NOMO-1 treated with dmso at 0.1 percent for 144 hours (cell line): ENCODE results near the gene ARFGAP2.
A peak's percentile ranks its signal among the peaks of the same experiment; 100 is the strongest.

ENCODE experiments used
- DNase-seq: peaks from one replicate; lab custom pipeline; 2025; ENCODE audit not compliant: unreplicated experiment; lab: John Stamatoyannopoulos, UW

The ARFGAP2 gene

GRCh38 chr11:47171856-47172255, 4.8 kb downstream of the ARFGAP2 start:
- DNase-seq: no peak

- DNase-seq: no peak
These were observed 5.4 kb downstream of the ARFGAP2 start for GRCh38 chr11:47171061-47171838.

- no peak for DNase-seq
These were observed 10.3 kb downstream of the ARFGAP2 start for GRCh38 chr11:47166368-47166767.

- no peak for DNase-seq
These were observed 11.3 kb downstream of the ARFGAP2 start for GRCh38 chr11:47165253-47165840.

- no peak for DNase-seq
These were observed 12.4 kb downstream of the ARFGAP2 start for GRCh38 chr11:47164321-47164720.

- no peak for DNase-seq
These were observed 12.8 kb downstream of the ARFGAP2 start for GRCh38 chr11:47163898-47164297.

GRCh38 chr11:47163193-47163592, 13.5 kb downstream of the ARFGAP2 start:
- DNase-seq: no peak

GRCh38 chr11:47162426-47162825, 14.3 kb downstream of the ARFGAP2 start:
- no peak for DNase-seq

- DNase-seq: no peak
These were observed 14.8 kb downstream of the ARFGAP2 start for GRCh38 chr11:47161890-47162289.

GRCh38 chr11:47161134-47161854, 15.4 kb downstream of the ARFGAP2 start:
- peak; percentile 42 for DNase-seq

- DNase-seq: no peak
These were observed 15.9 kb downstream of the ARFGAP2 start for GRCh38 chr11:47160753-47161133.

GRCh38 chr11:47158242-47158641, 18.4 kb downstream of the ARFGAP2 start:
- DNase-seq: no peak

GRCh38 chr11:47157805-47158204, 18.9 kb downstream of the ARFGAP2 start:
- no peak for DNase-seq

- DNase-seq: no peak
These were observed 19.7 kb downstream of the ARFGAP2 start for GRCh38 chr11:47156951-47157350.

- no peak for DNase-seq
These were observed 20.3 kb downstream of the ARFGAP2 start for GRCh38 chr11:47156333-47156732.

- no peak for DNase-seq
These were observed 20.8 kb downstream of the ARFGAP2 start for GRCh38 chr11:47155879-47156278.

GRCh38 chr11:47154616-47155570, 21.8 kb downstream of the ARFGAP2 start:
- no peak for DNase-seq

GRCh38 chr11:47152953-47153950, 23.4 kb downstream of the ARFGAP2 start:
- DNase-seq: peak; percentile 50

- DNase-seq: no peak
These were observed 24.3 kb downstream of the ARFGAP2 start for GRCh38 chr11:47152126-47152952.
